ENCODE data around the gene ACTG2.
A peak's percentile ranks its signal among the peaks of the same experiment; 100 is the strongest.

The ACTG2 gene

DNA sequence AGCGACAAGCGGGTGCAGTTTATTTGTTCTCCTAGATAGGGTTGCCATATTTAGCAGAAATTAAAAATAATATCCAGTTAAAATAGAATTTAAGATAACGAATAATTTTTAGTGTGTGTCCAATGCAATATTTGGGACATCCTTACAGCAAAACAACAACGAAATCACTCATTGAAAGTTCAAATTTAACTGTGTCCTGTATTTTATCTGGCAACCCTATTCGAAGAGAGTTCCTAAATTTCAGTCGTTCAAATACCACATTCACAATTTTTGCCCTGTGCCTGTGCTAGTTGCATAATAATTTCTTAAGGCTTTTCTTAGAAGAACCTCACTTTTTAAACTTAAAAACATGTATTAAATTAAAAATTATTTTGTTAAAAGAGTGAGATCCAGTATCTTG is 34.5 kb downstream of the ACTG2 start:
- peaks cover 66 to 74% of the 10 kb centered on the region in 2 experiments for H3K4me1 ChIP-seq (ENCODE audit: control insufficient read depth in 1 of 2, insufficient read depth in 1 of 2, low read depth in 1 of 2, low read length in 1 of 2)
- TF ChIP-seq, protein P1, sequence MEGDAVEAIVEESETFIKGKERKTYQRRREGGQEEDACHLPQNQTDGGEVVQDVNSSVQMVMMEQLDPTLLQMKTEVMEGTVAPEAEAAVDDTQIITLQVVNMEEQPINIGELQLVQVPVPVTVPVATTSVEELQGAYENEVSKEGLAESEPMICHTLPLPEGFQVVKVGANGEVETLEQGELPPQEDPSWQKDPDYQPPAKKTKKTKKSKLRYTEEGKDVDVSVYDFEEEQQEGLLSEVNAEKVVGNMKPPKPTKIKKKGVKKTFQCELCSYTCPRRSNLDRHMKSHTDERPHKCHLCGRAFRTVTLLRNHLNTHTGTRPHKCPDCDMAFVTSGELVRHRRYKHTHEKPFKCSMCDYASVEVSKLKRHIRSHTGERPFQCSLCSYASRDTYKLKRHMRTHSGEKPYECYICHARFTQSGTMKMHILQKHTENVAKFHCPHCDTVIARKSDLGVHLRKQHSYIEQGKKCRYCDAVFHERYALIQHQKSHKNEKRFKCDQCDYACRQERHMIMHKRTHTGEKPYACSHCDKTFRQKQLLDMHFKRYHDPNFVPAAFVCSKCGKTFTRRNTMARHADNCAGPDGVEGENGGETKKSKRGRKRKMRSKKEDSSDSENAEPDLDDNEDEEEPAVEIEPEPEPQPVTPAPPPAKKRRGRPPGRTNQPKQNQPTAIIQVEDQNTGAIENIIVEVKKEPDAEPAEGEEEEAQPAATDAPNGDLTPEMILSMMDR (IDR thresholded peaks at IDR 0.05) = no peak
- H3K36me3 ChIP-seq = peaks cover 4% of the 10 kb centered on the region
- no peaks in the 10 kb centered on the region for H3K9me3 ChIP-seq
- H3K4me3 ChIP-seq (ENCODE audit: low read depth in 1 of 2, low read length in 1 of 2) = peak overlapping the region; percentile 70 to 79
- no peaks in the 10 kb centered on the region for H3K27me3 ChIP-seq
- H3K27ac ChIP-seq = peak overlapping the region; percentile 95

DNA sequence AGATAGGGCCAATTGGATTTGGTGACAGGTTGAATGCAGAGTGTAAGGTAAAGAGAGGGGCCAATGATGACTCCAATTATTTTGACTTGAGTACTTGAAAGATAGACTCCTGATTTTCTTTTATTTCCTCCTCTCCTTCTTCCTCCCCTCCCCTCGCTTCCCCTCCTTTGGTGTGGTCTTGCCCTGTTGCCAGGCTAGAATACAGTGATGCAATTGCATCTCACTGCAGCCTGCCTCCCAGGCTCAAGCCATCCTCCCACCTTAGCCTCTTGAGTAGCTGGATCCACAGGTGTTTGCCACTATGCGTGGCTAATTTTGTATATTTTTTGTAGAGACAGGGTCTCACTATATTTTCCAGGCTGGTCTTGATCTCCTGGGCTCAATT is 36.1 kb downstream of the ACTG2 start:
- TF ChIP-seq, protein P1 (IDR thresholded peaks at IDR 0.05) = no peak
- Histone ChIP-seq H3K36me3 (peaks cover 11% of the 10 kb centered on the region), H3K4me1 (ENCODE audit: control insufficient read depth in 1 of 2, insufficient read depth in 1 of 2, low read depth in 1 of 2, low read length in 1 of 2) (peaks cover 49 to 61% of the 10 kb centered on the region in 2 experiments), H3K4me3 (ENCODE audit: low read depth in 1 of 2, low read length in 1 of 2) (no peak overlapping the region), H3K9me3 (no peaks in the 10 kb centered on the region), H3K27ac (peak overlapping the region; percentile 95), H3K27me3 (no peaks in the 10 kb centered on the region)

DNA sequence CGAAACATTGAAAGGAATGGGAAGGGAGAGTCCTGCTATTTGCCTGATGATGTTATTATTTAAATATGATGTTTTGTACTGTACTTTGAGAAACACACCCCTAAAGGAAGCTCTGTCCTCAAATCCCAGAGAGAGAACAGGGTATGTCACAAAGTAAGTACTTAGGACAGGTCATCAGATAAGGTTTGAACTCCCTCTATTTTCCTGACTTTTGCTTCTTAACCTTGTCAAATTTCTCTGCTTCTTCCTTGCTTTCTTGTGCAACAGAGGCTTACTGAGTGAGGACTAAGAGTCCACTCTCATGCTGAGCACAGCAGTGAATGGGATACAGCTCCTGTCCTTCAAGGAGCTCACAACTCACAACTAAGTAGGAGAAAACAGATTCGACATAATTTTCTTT is 37.6 kb downstream of the ACTG2 start:
- Histone ChIP-seq H3K4me1 (ENCODE audit: control insufficient read depth in 1 of 2, insufficient read depth in 1 of 2, low read depth in 1 of 2, low read length in 1 of 2) (peaks cover 36 to 47% of the 10 kb centered on the region in 2 experiments), H3K36me3 (peaks cover 11% of the 10 kb centered on the region)
- TF ChIP-seq, protein P1 (IDR thresholded peaks at IDR 0.05) = no peak

DNA sequence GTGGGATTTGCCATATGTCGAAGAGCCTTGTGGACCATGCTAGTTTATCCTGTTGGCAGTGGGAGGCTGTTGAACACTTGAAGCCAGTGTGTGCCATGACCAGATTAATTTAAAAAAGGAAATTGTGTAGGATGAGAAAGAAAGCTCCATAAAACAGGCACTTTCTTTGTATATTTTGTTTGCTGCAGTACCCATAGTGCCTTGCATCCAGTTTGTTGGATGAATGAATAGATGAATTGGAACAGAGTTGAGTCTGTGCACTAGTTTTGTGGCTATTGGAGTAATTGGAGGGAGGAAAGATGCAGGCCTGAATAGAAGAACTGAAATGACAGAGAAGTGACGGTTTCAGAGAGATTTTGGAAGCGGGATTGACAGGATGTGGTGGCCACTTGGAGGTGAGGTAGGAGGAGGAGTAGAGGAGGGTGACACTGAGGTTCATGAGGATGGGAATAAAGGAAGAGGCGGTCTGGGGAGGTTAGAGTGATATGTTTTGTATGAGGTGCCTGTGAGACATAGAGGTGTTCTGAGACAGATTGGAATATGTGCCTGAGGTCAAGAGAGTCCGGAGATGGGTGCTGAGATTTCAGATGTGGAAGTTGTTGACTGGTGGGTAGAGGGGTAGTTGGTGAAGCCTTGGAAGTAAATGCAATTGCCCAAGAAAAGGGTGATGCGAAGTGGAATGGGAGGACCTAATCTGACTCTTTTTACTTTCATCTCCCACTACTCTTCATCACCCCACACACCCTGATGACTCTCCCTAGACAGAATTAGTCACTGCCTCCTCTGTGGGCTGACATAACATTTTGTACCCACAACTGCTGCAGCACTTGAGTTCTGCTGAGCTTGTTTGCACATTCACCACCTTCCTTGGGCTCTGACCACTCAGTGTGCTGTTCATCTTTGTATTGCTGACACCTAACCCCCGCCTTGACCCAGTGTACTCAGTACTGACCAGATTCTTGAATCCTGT is 39.0 kb downstream of the ACTG2 start:
- TF ChIP-seq, protein P1 (IDR thresholded peaks at IDR 0.05) = no peak
- H3K4me1 ChIP-seq (ENCODE audit: control insufficient read depth in 1 of 2, insufficient read depth in 1 of 2, low read depth in 1 of 2, low read length in 1 of 2) = peaks cover 32 to 44% of the 10 kb centered on the region in 2 experiments
- H3K9me3 ChIP-seq = no peaks in the 10 kb centered on the region
- no peaks in the 10 kb centered on the region for H3K27me3 ChIP-seq
- peaks cover 11% of the 10 kb centered on the region for H3K36me3 ChIP-seq
- H3K27ac ChIP-seq = no peak overlapping the region
- no peak overlapping the region for H3K4me3 ChIP-seq (ENCODE audit: low read depth in 1 of 2, low read length in 1 of 2)

More for the DNA sequence above, 37.6 kb downstream of the ACTG2 start:
- H3K4me3 ChIP-seq (ENCODE audit: low read depth in 1 of 2, low read length in 1 of 2) = no peak overlapping the region
- H3K27me3 ChIP-seq = no peaks in the 10 kb centered on the region
- H3K9me3 ChIP-seq = no peaks in the 10 kb centered on the region
- H3K27ac ChIP-seq = peak overlapping the region; percentile 95

DNA sequence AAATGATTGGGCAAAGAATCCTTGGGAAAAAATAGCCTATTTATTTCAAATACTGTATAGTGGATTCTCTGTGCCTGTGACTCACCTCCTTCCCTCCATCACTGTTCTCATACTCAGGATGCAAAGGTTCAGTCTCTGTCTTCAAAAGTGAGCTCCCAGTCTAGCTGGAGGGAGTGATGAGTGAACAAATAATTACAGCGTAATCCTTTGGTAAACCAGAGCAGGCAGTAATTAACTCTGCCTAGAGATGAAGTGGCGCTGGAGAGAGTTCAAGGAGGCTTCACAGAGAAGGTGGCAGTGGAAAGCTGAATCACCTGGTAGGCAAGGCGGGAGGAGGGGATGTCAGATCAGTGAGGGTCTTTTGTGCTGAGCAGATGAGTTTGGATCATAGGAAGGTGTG is 40.4 kb downstream of the ACTG2 start:
- TF ChIP-seq, protein P1 (IDR thresholded peaks at IDR 0.05) = no peak
- Histone ChIP-seq H3K9me3 (no peaks in the 10 kb centered on the region), H3K36me3 (peaks cover 11% of the 10 kb centered on the region), H3K4me3 (ENCODE audit: low read depth in 1 of 2, low read length in 1 of 2) (no peak overlapping the region), H3K4me1 (ENCODE audit: control insufficient read depth in 1 of 2, insufficient read depth in 1 of 2, low read depth in 1 of 2, low read length in 1 of 2) (peaks cover 34 to 42% of the 10 kb centered on the region in 2 experiments), H3K27me3 (no peaks in the 10 kb centered on the region), H3K27ac (no peak overlapping the region)

Data from neutrophil (primary cell).